CD4-positive, alpha-beta T cell treated with Interleukin-2 at 100 ng/mL for 4 hours (primary cell): ENCODE measurements around the gene HPSE2.

Experiments used
- DNase-seq: peaks from one replicate; pipeline ENCODE4 v3.0.0-alpha.2; 2020; ENCODE audit warnings: low spot score

The HPSE2 gene

GRCh38 chr10:98617906-98618520 is 617.6 kb downstream of the HPSE2 start:
- no peak for DNase-seq

- DNase-seq, result no peak
These were observed 622.2 kb downstream of the HPSE2 start for GRCh38 chr10:98613446-98613845.

- DNase-seq, result no peak
These were observed 624.2 kb downstream of the HPSE2 start for GRCh38 chr10:98611436-98611835.

- DNase-seq, result no peak
These were observed 624.8 kb downstream of the HPSE2 start for GRCh38 chr10:98610836-98611235.

GRCh38 chr10:98610301-98610700 is 625.4 kb downstream of the HPSE2 start:
- no peak for DNase-seq

GRCh38 chr10:98609265-98609664 is 626.4 kb downstream of the HPSE2 start:
- DNase-seq, result no peak

GRCh38 chr10:98608411-98608810 is 627.2 kb downstream of the HPSE2 start:
- no peak for DNase-seq

GRCh38 chr10:98602224-98602623 is 633.4 kb downstream of the HPSE2 start:
- DNase-seq, result no peak

- DNase-seq, result no peak
These were observed 636.5 kb downstream of the HPSE2 start for GRCh38 chr10:98599032-98599610.

- no peak for DNase-seq
These were observed 639.2 kb downstream of the HPSE2 start for GRCh38 chr10:98596404-98596803.

- DNase-seq, result no peak
These were observed 646.0 kb downstream of the HPSE2 start for GRCh38 chr10:98589691-98590090.

- no peak for DNase-seq
These were observed 646.6 kb downstream of the HPSE2 start for GRCh38 chr10:98589007-98589406.

- DNase-seq, result no peak
These were observed 648.4 kb downstream of the HPSE2 start for GRCh38 chr10:98587156-98587837.

- DNase-seq, result no peak
These were observed 649.6 kb downstream of the HPSE2 start for GRCh38 chr10:98586096-98586495.

GRCh38 chr10:98582363-98582762 is 653.3 kb downstream of the HPSE2 start:
- no peak for DNase-seq

- DNase-seq, result no peak
These were observed 658.1 kb downstream of the HPSE2 start for GRCh38 chr10:98577578-98577977.

GRCh38 chr10:98577168-98577567 is 658.5 kb downstream of the HPSE2 start:
- DNase-seq, result no peak

- DNase-seq, result no peak
These were observed 659.6 kb downstream of the HPSE2 start for GRCh38 chr10:98576096-98576495.

GRCh38 chr10:98572594-98572993 is 663.1 kb downstream of the HPSE2 start:
- DNase-seq, result no peak

- DNase-seq, result no peak
These were observed 664.8 kb downstream of the HPSE2 start for GRCh38 chr10:98570834-98571233.

- no peak for DNase-seq
These were observed 665.8 kb downstream of the HPSE2 start for GRCh38 chr10:98569853-98570252.

GRCh38 chr10:98568551-98568950 is 667.1 kb downstream of the HPSE2 start:
- DNase-seq, result no peak

- DNase-seq, result no peak
These were observed 668.1 kb downstream of the HPSE2 start for GRCh38 chr10:98567391-98568133.
